ENCODE results near the gene INPP1.

GRCh38 chr2:190404487-190404886 lies 61.1 kb downstream of the INPP1 start:
- TF ChIP-seq, protein P1, sequence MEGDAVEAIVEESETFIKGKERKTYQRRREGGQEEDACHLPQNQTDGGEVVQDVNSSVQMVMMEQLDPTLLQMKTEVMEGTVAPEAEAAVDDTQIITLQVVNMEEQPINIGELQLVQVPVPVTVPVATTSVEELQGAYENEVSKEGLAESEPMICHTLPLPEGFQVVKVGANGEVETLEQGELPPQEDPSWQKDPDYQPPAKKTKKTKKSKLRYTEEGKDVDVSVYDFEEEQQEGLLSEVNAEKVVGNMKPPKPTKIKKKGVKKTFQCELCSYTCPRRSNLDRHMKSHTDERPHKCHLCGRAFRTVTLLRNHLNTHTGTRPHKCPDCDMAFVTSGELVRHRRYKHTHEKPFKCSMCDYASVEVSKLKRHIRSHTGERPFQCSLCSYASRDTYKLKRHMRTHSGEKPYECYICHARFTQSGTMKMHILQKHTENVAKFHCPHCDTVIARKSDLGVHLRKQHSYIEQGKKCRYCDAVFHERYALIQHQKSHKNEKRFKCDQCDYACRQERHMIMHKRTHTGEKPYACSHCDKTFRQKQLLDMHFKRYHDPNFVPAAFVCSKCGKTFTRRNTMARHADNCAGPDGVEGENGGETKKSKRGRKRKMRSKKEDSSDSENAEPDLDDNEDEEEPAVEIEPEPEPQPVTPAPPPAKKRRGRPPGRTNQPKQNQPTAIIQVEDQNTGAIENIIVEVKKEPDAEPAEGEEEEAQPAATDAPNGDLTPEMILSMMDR (IDR thresholded peaks at IDR 0.05; ENCODE audit: low read length) = no peak
- no peak for TF ChIP-seq EZH2phosphoT487 (IDR thresholded peaks at IDR 0.05; ENCODE audit: low read length)
- no peak for TF ChIP-seq EZH2 (optimal IDR thresholded peaks at IDR 0.05; ENCODE audit: low read depth, low read length)

Measured in MM.1S (cell line).